Activated CD8-positive, alpha-beta memory T cell treated with anti-CD3 and anti-CD28 coated beads, Interleukin-2, amount 50 U/mL, for 1 hour (primary cell): ENCODE measurements around the gene WDFY2.
"Not testable (repeated sequence)": the region's sequence is repeated elsewhere in the genome, so short reads cannot be mapped to it uniquely, and the experiment has no call there.

Source experiments
- DNase-seq: peaks from one replicate; pipeline ENCODE4 v3.0.0-alpha.2; 2020; ENCODE audit errors: extremely low read depth

Gene WDFY2

DNA sequence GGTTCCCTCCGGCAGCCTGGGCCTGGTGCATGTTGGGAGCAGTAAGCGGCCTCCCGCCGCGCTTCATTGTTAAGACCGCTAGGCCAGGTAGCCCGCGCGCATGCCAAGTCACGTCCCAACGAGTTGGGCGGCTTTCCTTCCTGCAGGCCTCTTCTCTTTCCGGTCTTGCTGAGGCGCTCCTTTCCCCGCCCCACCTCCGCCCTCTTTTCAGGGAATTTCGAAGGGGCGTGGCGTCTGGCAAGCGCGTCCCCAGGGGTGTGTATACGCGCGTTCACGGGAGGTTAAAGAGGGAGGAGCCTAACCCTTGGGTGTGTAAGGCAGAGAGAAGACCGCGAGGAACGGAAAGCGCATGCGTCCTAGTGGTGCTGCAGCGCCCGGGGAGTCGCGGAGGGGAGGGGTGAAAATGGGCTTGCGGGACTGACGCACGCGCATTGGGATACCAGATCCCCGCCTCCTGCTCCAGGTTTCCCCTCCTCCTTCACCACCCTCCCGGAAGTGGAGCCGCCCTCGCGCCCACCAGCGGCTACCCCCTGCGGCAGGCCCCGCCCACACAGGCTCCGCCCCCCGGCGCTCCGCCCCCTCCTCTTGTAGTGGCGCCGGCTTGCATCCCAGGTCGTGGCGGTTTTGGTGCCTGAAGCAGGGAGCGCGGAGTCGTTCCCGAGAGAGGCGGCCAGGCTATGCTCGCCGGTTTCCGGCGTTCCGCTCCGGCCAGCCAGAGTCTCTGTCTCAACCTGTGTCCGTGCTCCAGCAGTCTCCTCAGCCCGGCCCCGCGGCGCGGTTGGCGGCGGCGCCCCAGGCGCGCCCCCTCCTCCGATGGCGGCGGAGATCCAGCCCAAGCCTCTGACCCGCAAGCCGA is at the start of gene WDFY2:
WDFY2 (plus strand) TSS at position 588 of the 856 bp plus-strand sequence; CDS start at position 814, 226 bp downstream.
- peak; percentile 99 for DNase-seq

DNA sequence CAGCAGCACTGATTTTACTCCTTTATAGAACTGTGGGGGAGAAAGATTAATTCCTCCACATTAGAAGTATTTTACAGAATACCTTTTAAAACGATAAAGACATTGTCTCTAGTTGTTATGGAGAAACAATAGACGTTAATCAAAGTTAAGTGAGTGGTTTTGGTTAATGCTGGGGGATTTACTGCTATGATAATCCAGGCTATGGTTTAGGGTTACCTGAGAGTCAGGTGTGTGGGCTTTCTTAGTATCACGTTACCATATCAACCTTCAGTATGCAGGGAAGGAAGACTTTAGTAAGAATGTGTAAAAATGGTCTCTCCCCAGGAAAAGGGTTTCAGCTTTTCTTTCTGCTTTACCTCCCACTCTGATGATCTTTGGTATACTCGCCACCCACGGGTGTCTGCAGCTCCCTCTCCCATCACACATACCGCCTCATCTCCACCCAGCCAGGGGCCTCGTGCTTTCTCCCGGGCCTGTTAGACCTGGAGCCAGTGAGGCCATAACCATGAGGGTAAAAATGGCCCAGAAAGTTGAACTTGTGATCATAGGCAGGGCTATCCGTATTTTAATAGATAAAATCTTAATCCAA is 45.6 kb upstream of the WDFY2 start:
- no peak for DNase-seq

- DNase-seq, result no peak
Measured at GRCh38 chr13:51539887-51540286, 44.4 kb upstream of the WDFY2 start.

DNA sequence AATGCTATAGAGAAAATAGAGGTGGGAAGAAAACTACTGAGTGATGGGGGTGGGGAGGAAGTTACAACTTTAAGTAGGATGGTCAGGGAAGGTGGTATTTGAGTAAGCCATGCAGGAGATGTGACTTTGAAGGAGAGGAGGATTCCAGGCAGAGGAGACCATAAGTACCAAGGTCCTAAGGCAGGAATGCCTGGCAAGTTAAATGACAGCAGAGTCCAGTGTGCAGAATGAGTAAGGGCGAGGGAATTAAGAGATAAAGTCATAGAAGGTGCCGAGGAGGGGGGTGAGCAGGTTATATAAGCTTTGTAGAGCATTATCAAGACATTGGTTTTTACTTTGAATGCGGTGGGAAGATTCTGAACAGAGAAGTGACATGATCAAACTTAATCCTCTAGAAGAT is 43.2 kb upstream of the WDFY2 start:
- no peak for DNase-seq

DNA sequence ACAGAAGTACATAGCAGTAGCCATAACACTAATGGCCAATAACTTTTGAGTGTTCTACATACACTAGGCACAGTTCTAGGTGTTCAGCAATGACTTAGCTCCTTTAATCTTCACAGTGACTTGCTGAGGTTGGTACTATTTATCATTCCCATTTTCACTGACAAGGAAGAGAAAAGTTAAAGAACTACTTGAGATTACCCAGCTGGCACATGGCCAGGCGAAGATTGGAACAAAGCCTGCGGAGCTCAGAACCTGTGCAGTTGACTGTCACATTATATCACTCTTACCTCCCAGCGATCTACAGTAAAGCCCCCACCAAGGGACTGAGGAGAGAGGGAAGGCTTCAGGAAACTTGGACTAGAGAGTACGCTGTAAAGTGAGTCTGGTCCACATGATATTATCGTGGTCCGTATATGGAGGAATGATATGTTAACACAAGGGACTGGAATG is 42.4 kb upstream of the WDFY2 start:
- no peak for DNase-seq

DNA sequence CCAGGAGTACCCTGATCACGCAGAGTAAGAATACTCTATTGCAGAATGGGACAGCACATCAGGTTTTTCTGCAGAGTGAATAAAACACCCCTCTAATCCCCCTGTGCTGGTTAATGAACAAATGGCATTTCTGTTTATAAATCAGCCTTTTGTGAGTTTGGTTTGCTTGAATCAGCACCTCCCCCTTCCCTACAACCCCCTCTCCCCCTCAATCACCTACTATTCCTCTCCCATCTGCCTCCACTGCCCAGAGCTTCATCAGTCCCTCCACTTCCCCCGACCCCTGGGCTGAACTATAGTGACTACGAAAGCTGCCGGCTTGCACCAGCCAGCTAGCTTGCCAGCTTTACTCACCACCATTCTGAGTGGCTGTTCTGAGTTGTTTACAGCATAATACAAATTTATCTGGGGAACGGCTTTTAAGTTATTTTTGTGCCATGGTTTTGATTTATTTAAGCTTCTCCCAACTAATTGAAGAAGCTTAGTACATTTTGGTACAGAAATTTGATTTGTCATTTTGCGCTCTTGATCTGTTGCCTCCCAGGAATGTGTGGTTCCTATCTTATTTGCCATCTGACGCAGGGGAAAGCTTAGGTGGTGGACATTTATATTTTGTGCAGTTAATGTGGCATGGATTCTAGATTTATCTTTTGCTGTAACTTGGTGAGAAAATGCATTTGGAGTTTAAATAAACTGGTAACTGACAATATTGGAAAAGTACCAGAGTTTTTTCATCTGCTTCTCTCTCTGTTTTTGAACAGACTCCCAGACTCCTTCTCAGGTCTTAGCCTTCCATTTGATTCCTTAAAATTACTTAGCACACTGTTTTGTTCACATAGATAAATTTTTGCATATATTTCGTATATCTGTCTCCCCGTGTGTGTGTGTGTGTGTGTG is 41.7 kb upstream of the WDFY2 start:
- DNase-seq, result no peak

DNA sequence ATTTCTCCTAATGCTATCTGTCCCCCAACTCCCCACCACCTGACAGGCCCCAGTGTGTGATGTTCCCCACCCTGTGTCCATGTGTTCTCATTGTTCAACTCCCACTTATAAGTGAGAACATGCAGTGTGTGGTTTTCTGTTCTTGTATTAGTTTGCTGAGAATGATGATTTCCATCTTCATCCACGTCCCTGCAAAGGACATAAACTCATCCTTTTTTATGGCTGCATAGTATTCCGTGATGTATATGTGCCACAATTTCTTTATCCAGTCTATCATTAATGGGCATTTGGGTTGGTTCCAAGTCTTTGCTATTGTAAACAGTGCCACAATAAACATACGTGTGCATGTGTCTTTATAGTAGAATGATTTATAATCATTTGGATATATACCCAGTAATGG is 38.8 kb upstream of the WDFY2 start:
- DNase-seq, result not testable (repeated sequence)

- DNase-seq, result no peak
Measured at GRCh38 chr13:51547425-51548176, 36.7 kb upstream of the WDFY2 start.

- no peak for DNase-seq
Measured at GRCh38 chr13:51549050-51549449, 35.2 kb upstream of the WDFY2 start.

- no peak for DNase-seq
Measured at GRCh38 chr13:51549593-51549992, 34.7 kb upstream of the WDFY2 start.

GRCh38 chr13:51550151-51550550 is 34.1 kb upstream of the WDFY2 start:
- DNase-seq, result no peak

DNA sequence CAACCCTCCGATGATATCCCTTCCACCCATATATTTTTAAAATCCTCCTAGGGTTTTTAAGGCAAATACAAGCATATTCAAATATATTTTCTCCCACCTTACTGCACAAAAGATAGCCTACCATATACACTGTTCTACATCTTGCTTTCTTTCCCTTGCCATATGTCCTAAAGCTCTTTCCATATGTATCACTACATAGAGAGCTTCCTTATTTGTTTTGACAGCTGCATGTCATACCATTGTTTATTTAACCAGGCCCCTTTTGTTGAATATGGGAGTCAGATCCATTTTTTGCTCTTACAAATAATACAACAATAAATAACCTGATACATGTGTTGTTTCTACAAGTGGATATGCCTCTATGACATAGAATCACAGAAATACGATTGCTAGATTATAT is 32.8 kb upstream of the WDFY2 start:
- DNase-seq, result no peak

DNA sequence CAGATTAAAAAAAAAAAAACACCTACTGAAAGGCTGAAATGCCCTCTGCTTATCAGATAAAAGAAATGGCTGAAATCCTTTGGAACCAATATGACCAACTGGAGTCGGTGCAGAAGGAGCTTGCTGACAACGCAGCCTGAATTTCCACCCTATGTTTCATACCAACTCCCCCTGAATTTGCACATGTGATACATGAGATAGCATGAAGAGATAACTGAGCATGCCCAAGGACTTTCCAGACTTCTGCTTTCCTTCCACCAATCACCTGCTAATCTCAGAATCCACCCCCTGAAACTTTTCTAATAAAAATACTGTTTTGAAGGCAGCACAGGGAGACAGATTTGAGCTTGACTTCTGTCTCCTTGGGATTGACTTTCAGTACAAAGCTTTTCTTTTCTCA is 32.2 kb upstream of the WDFY2 start:
- DNase-seq, result no peak

GRCh38 chr13:51553531-51553930 is 30.7 kb upstream of the WDFY2 start:
- no peak for DNase-seq

DNA sequence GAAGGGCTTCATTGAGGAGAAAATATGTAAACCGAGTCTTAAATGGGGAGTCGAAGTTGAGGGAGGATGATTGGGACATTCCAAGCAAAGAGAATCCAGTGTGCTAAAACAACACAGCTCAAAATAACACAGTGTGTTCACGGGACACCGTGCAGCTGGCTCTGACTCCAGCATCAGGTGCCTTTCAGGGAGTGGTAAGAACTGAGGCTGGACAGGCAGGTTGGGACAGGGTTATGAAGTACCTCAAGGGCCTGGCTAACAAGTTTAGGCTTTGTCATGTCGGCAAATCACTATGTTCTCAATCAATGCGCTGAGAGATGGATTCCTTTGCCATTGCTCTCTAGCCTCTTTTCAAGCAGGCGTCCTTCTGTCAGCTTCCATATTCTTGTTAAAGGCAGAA is 27.5 kb upstream of the WDFY2 start:
- DNase-seq, result no peak

GRCh38 chr13:51557438-51557837 is 26.8 kb upstream of the WDFY2 start:
- DNase-seq, result no peak

DNA sequence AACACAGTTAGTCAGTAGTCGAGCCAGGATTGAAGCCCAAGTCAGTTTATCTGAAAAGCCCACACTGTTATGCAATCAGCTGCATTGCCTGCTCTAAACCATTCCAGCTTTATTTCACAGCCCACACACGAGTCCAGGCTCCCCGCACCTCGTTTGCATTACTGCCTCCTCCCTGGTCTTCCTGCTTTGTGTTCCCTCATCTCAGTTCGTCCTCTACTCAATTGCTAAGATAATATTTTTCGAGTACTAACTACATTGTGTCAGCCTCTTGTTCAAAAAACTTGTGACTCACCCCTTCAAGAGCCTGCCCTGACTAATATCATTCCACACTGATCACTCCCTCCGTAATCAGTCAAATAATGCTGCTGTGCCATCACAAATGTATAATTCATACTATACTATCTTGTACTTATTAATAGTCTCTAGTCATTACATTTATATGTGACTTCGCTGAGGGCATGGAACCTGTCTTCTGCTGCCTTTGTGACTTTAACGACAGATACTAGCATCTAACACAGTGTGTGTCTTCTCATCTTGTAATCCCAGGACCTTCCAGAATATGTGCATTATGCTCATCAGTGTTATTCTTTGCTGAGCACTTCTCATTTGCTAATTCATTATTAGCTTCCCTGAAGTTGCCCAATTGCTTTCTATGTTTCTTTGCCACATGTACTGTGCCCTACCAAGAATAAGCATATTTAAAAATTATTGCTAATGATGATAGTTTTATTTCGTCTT is 26.2 kb upstream of the WDFY2 start:
- DNase-seq, result no peak

DNA sequence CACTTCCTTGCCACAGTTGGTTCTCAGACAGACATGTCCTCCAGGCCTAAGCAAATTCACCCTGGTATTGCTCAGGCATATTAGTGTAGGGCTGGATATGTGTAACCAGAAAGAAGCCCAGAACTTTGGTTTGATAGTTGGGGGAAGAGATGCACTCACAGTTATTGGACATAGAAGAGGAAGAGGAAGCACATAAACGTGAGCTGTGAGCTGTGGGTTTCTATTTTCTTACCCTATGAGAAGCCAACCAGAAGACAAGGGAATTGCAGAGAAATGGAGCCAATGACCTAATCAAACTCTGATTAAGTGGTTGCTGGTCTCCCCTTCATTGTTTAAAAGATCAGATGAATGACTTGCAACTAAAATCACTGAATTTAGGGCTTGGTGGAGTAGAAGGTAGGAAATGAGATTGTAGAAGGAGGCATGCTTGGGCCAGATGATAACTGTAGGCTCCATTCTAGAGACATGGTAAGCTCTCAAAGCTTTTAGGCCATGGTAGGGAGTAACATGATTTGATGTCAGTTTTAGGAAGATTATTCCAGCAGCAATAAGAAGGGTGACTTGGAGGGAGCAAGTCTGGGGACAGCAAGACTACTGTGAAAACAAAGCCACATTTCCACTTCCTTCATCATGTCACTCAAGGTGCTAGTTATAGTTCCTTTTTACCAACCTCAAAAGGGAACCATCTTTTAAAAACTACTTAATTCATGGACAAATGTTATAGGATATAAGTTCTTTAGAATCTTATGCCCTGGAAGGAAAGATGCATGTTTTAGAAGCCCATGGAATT is 24.1 kb upstream of the WDFY2 start:
- DNase-seq, result no peak

DNA sequence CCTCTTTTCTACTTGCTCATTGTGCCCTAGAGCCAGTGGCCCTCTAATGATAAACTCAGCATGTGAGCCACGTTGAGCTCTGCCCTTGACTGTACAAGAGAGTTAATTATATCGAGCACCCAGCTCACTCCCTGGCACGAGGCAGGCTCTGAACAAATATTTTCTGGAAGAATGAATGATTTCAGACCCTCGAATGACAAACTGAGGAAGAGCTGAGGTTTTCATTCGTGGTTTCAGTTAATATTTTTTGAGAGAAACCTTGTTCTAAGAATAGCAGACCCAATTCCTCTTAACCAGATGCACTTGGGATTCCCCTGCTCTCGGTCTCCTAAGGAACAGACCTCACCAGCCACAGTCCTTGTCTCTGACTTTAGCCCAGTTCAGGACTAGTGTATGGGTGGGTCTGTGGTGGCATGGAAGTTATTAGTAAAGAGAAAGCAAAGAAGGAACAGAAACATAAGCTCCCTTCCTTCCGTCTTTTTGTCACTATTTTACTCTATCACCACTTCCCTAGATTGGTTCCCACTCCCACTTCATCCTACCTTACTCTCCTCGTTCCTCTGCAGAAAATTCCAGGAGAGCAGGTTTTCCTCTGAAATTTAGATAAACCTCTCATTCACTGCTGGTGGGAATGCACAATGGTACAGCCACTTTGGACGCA is 22.1 kb upstream of the WDFY2 start:
- no peak for DNase-seq

GRCh38 chr13:51564252-51564651 is 20.0 kb upstream of the WDFY2 start:
- DNase-seq, result no peak
